Measurements from ENCODE around the gene GLYATL2.

The GLYATL2 gene

DNA sequence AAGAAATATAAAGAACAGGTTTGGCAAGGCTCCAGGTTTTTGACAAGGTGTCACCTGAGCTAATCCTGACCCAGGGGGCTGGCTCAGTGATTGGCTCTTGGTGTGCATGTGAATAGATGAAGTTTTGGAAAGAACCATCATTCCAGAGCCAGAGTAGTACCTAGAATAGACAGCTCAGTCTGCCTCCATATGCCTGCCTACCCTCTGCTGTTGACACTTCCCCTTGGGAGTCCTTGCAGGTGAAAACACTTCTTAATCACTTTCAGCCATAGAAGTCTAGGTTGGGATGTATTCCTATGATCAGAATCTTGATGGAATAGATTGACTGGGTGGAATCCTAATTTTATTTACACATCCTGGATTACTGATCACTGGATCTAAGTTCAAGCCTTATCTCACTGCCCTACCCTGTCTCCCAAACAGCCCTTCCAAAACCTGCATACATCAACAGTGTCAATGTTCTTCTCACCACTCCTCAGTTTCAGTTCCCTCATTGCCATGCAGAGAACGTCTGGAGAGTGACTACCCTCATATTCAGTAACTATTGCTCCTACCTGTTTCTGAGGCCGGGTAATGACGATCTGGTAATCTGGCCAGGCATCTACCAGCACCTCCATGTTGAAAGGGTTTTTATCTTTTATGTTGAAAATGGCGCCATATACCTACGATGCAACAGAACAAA is 6.7 kb downstream of the GLYATL2 start:
- Histone ChIP-seq H3K4me3 (IDR thresholded peaks at IDR 0.05; ENCODE audit: insufficient read depth, low read depth, low read length) (no peak overlapping the region), H4K20me1 (ENCODE audit: insufficient read depth) (no peaks in the 10 kb centered on the region), H3K4me2 (no peak overlapping the region), H3K4me1 (ENCODE audit: low read depth, poor library complexity, severe bottlenecking) (no peaks in the 10 kb centered on the region), H3K27me3 (ENCODE audit: insufficient read depth, low read depth) (no peaks in the 10 kb centered on the region), H2AFZ (ENCODE audit: low read depth) (no peak overlapping the region), H3K36me3 (ENCODE audit: insufficient read depth) (no peaks in the 10 kb centered on the region), H3K27ac (no peak overlapping the region), H3K79me2 (ENCODE audit: insufficient read depth, low read depth) (no peaks in the 10 kb centered on the region), H3K9ac (no peak overlapping the region)
- TF ChIP-seq, protein P1, sequence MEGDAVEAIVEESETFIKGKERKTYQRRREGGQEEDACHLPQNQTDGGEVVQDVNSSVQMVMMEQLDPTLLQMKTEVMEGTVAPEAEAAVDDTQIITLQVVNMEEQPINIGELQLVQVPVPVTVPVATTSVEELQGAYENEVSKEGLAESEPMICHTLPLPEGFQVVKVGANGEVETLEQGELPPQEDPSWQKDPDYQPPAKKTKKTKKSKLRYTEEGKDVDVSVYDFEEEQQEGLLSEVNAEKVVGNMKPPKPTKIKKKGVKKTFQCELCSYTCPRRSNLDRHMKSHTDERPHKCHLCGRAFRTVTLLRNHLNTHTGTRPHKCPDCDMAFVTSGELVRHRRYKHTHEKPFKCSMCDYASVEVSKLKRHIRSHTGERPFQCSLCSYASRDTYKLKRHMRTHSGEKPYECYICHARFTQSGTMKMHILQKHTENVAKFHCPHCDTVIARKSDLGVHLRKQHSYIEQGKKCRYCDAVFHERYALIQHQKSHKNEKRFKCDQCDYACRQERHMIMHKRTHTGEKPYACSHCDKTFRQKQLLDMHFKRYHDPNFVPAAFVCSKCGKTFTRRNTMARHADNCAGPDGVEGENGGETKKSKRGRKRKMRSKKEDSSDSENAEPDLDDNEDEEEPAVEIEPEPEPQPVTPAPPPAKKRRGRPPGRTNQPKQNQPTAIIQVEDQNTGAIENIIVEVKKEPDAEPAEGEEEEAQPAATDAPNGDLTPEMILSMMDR (conservative IDR thresholded peaks at IDR 0.05; ENCODE audit: low read depth, low read length), result no peak

DNA sequence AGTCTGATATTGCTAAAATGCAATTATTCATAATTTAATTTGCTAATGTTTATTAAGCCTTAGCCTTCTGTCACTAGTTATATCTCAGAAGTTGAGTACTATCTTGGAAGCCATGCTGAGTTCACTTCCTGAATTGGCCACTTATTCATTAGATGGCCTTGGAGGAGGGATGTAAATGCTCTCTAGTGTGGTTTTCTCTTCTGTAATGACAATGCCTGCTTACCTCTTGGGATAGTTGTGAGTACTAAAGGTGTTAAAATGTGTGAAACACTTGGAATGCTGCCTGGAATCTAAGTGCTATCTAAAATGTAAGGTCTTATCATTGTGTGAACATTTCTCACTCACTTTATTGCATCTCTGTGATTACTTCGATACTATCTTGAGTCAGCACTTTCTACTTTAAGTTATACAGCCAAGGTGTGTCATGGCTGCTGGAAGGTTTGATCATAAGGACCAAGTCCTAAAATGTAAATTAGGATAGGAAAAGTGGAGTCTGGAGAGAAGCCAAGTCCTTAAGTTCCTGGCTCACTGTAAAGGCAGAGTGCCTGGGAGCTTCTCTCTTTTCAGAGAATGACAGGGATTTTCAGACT is 12.4 kb downstream of the GLYATL2 start:
- Histone ChIP-seq H2AFZ (ENCODE audit: low read depth) (no peak overlapping the region), H3K27ac (no peak overlapping the region), H3K4me3 (IDR thresholded peaks at IDR 0.05; ENCODE audit: insufficient read depth, low read depth, low read length) (no peak overlapping the region), H4K20me1 (ENCODE audit: insufficient read depth) (no peaks in the 10 kb centered on the region), H3K9ac (no peak overlapping the region), H3K27me3 (ENCODE audit: insufficient read depth, low read depth) (no peaks in the 10 kb centered on the region), H3K79me2 (ENCODE audit: insufficient read depth, low read depth) (no peaks in the 10 kb centered on the region), H3K4me1 (ENCODE audit: low read depth, poor library complexity, severe bottlenecking) (no peaks in the 10 kb centered on the region), H3K36me3 (ENCODE audit: insufficient read depth) (no peaks in the 10 kb centered on the region), H3K4me2 (no peak overlapping the region)
- TF ChIP-seq, protein P1 (conservative IDR thresholded peaks at IDR 0.05; ENCODE audit: low read depth, low read length), result no peak

DNA sequence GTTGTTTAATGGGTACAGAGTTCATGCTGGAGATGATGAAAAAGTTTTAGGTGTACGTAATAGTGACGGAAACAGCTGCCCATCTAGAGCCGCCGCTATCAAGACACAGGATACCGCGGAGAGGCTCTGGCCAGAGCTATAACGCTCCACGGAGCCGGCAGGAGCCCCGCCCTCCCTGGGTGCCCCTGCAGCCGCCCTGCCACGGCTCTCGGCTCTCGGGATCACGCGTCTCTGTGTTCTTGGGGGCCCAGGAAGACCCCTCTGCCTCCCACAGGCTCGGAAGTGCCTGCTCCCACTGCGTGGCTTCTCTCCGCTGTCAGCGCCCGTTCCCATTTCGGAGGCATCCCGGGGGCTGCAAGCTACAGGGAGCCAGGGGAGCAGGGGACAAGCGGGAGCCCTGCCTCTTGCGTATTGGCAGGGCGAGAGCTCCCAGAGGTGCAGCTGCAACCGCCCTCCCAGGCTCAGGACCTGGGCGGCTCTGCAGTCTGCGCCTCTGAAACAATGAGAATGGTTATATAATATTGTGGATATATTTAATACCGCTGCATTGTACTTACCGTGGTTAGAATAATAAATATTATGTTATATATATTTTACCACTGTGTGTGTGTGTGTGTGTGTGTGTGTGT is 13.7 kb downstream of the GLYATL2 start:
- H3K4me1 ChIP-seq (ENCODE audit: low read depth, poor library complexity, severe bottlenecking), result no peaks in the 10 kb centered on the region
- H3K79me2 ChIP-seq (ENCODE audit: insufficient read depth, low read depth), result no peaks in the 10 kb centered on the region
- H3K27me3 ChIP-seq (ENCODE audit: insufficient read depth, low read depth), result no peaks in the 10 kb centered on the region
- H3K27ac ChIP-seq, result no peak overlapping the region
- H3K9ac ChIP-seq, result no peak overlapping the region
- no peak overlapping the region for H2AFZ ChIP-seq (ENCODE audit: low read depth)
- H3K4me2 ChIP-seq, result no peak overlapping the region
- TF ChIP-seq, protein P1 (conservative IDR thresholded peaks at IDR 0.05; ENCODE audit: low read depth, low read length), result no peak
- no peaks in the 10 kb centered on the region for H4K20me1 ChIP-seq (ENCODE audit: insufficient read depth)
- H3K4me3 ChIP-seq (IDR thresholded peaks at IDR 0.05; ENCODE audit: insufficient read depth, low read depth, low read length), result no peak overlapping the region
- no peaks in the 10 kb centered on the region for H3K36me3 ChIP-seq (ENCODE audit: insufficient read depth)

DNA sequence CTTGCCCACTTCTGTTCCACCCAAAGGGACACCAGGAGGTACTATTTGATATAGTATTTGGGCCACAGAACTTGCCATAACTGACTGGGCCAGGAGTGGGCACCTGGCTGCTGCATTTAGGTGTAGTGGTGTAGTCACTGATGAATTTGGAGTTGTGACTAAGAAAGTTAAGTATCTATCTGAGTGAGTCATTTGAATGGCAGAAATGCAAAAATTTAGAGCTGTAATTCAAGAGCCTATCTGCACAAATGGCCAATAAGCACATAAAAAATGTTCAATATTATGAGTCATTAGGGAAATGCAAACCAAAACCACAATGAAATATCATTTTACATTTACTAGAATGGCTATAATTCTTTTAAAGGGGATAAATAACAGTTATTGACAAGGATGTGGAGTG is 14.7 kb downstream of the GLYATL2 start:
- Histone ChIP-seq H2AFZ (ENCODE audit: low read depth) (no peak overlapping the region), H3K4me3 (IDR thresholded peaks at IDR 0.05; ENCODE audit: insufficient read depth, low read depth, low read length) (no peak overlapping the region), H3K27ac (no peak overlapping the region), H4K20me1 (ENCODE audit: insufficient read depth) (no peaks in the 10 kb centered on the region), H3K36me3 (ENCODE audit: insufficient read depth) (no peaks in the 10 kb centered on the region), H3K9ac (no peak overlapping the region), H3K79me2 (ENCODE audit: insufficient read depth, low read depth) (no peaks in the 10 kb centered on the region), H3K4me1 (ENCODE audit: low read depth, poor library complexity, severe bottlenecking) (no peaks in the 10 kb centered on the region), H3K27me3 (ENCODE audit: insufficient read depth, low read depth) (no peaks in the 10 kb centered on the region), H3K4me2 (no peak overlapping the region)
- TF ChIP-seq, protein P1 (conservative IDR thresholded peaks at IDR 0.05; ENCODE audit: low read depth, low read length), result no peak

Measured in KMS-11 (cell line).